Stimulated activated CD8-positive, alpha-beta memory T cell treated with anti-CD3 and anti-CD28 coated beads, Interleukin-7, amount 100 ng/mL, for 24 hours (primary cell): ENCODE data around the gene POLE4.

Experiments
- DNase-seq: peaks from one replicate; pipeline ENCODE4 v3.0.0-alpha.2; 2020; ENCODE audit warnings: low read depth

The POLE4 gene

DNA sequence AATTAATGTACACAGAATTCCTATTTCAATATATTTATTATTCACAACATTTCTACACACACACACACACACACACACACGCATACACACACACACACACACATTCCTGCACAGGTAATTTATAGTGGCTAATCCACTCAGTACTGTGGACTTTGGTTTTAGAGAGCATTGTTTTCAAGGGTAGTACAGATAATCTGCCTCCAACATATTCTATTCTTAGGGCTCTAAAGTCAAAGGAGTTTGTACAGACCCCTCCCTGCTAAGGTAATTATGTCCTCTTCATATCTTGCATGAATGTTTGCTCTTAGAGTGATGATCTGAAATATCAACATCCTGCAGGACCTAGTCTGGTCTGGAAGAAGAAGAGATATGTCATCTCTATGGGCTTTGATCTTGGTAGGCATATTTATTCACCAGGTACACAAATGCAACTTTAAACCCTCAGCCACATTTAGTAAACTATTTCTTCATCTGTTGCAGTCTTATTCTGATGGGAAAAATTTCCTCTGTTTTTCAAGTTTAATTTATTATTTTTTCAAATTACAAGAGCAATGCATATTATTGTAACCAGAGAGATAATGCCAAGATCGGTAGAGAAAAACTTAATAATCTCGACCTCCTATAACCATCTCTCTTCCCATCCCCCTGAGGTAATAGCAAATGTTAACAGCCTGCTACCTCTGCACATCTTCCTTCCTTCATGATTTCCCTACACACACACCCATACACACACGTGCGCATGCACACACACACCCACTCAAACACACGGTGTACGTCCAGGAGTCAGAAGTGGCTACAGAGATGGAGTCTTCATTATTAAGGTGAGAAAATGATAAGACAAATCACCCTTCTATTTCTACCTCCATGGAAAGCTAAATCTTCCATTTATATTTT, 18.3 kb upstream of the POLE4 start:
- DNase-seq = no peak

DNA sequence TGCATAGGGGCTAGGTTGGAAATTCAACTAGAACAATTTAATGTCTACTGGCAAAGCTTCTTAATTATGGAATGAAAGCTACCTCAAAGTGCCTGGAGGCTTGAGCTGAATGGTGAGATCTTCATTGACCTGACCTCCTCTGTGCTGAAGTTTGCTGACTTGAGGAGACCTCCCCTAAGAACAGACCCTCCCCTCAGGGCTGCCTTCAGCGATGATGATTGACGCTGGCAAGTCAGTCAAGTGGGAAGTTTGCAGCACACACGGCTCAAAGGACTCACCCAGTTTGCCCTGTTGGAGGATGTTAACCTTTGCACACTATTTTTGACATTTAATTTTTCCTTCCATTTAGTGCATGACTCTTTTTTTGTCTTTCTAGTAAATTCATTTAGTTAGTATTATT, 17.2 kb upstream of the POLE4 start:
- no peak for DNase-seq

DNA sequence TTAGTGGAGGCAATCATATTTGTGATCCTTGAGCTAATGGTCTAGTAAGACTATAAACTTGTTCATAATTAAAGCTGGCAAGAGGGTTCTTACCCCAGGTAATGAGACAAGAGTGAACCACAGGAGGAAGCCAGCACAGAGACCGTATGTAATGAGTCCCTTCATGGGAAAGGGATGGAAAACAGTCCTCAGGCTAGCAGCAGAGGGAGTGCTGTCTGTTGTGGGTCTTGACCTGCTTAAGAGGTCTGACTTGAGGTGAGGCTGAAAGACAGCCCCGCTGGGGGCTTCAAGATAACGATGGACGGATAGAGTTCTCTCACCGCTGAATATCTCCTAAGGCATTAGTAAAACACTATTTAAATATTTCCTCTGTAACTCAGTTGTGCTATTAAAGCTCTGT, 16.2 kb upstream of the POLE4 start:
- DNase-seq = no peak

DNA sequence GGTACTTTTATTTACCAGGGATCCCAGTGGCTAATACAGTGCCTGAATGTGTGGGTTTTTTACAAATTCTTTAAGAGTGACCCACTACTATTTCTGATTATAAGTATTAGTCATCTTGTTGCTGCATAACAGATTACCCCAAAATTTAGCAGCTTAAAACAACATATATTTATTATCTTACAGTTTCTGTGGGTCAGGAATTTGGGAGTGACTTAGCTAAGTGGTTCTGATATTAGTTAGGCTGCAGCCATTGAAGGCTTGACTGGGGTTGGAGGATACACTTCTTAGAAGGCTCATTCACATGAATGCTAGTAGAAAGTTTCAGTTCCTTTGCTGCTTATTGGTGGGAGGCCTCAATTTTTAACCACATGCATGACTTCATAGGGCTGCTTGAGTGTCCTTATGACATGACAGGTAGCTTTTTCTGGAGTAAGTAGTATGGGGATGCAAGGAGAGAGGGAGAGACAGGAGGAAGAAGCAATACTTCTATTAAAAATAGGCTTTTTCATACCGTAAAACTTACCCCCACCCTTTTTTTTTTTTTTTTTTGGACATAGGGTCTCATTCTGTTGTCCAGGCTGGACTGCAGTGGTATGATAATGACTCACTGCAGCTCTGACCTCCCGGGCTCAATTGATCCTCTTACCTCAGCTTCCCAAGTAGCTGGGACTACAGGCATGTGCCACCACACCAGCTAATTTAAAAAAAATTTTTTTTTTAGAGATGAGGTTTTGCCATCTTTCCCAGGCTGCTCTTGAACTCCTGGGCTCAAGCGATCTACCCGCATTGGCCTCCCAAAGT, 13.3 kb upstream of the POLE4 start:
- DNase-seq = no peak

DNA sequence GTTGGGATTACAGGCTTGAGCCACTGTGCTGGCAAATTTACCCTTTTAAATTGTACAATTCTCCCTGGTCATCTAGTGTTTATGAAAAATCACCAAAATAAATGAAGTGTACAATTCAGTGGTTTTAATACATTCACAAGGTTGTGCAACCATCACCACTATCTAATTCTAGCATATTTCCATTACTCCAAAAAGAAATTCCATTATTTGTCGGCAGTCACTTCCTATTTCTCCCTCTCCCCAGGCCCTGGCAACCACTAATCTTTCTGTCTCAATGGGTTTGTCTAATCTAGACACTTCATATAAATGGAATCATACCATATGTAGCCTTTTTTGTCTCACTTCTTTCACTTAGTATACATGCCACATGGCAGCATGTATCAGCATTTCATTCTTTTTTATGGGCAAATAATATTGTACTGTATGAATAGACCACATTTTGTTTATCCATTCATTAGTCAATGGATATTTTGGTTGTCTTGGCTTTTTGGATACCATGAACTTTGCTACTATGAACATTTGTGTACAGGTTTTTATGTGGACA, 12.6 kb upstream of the POLE4 start:
- no peak for DNase-seq

DNA sequence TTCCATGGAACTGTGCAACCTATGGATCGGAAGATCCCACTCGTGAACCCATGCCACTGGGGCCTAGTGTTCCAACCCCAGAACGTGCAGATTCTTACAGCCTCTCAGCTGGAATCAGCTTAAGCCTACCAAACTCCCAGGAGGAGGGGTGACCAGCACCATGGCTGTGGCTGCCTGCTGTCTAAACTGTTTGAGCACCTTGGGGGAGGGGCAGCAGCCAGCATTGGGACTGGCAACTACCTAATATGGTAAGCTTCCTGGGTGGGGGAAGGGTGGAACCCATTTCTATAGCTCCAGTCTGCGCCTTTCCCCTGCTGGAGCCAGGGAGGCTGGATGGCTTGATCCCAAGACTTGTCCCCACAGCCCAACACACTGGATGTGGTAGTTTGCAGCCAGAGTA, 10.7 kb upstream of the POLE4 start:
- DNase-seq = no peak

DNA sequence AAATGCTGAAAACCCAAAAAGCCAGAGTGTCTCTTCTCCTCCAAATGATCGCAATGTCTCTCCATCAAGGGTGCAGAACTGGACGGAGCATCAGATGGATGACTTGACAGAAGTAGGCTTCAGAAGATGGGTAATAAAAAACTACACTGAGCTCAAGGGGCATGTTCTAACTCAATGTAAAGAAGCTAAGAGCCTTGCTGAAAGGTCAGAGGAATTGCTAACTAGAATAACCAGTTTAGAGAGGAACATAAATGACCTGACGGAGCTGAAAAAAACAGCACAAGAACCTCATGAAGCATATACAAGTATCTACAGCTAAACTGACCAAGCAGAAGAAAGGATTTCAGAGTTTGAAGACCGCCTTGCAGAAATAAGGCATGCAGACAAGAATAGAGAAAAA, 9.7 kb upstream of the POLE4 start:
- no peak for DNase-seq

DNA sequence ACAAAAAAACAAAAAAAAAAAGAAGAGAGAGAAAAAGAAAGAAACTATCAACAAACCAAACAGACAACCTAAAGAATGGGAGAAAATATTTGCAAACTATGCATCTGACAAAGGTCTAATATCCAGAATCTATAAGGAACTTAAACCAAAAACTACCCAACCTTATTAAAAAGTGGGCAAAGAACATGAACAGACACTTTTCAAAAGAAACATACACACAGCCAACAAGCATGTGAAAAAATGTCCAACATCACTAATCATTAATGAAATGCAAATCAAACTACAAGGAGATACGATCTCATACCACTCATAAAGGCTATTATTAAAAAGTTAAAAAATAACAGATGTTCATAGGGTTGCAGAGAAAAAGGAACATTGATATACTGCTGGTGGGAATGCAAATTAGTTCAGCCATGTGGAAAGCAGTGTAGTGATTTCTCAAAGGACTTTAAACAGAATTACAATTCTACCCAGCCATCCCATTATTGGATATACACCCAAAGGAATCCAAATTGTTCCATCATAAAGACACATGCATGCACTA, 7.2 kb upstream of the POLE4 start:
- no peak for DNase-seq

DNA sequence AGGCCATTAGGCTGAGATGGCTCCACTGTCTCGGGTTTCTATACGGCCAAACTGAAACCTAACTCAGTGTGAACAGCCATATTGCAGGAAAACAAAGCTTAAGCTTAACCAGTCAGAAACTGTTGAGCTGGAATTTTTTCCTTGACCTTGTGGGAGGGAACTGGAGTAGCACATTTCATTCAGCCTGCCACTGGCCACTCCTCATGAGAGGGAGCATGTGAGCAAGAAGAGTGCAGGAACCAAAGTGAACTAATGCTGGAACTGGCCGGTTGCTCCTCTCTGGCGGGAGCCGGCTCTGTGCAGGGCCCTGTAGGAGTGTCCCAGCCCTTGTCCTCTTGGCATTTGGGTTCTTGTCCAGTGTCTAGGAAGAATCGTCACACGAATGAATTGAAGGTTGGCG, 5.9 kb upstream of the POLE4 start:
- no peak for DNase-seq

DNA sequence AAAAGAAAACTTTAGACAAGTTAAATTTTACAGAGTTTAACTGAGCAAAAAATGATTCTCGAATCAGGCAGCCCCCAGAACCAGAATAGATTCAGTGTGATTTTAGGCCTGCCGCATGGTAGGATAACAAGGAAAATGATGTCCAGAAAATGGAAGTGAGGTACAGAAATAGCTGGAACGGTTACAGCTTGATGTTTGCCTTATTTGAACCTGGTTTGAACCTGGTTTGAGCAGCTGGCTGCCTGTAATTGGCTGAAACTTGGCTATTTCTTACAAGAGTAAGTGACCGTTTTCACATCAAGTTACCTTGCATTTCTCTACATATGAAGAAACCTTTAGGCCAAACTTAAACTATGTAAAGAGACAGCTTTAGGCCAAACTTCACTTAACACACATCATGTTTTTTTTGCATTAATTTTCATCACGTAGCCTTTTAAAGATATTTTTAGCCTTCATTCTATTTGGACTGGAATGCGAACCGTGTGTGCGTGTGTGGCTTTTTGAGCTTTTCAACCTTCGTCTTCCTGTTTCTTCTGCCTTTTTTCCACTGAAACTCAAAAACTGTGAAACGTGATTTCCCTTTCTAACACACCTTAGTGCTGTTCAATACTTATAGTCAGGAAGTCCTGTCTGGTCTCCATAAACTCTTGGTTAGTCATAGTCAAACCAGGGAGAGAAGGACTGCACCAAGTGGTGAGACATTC, 4.5 kb upstream of the POLE4 start:
- DNase-seq = no peak

DNA sequence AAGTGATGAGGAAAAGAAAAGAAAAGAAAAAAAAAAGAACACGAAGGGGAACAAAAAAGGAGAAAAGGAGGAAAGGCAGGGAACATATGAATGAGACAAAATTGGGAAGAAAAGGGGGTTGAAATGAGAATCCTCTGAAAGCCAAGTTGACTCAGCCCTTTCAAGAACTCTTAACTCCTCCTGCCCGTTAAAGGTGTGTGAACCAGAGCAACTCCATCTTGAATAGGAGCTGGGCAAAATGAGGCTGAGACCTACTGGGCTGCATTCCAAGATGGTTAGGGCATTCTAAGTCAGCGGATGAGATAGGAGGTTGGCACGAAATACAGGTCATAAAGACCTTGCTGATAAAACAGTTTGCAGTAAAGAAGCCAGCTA, 4.0 kb upstream of the POLE4 start:
- DNase-seq = no peak

DNA sequence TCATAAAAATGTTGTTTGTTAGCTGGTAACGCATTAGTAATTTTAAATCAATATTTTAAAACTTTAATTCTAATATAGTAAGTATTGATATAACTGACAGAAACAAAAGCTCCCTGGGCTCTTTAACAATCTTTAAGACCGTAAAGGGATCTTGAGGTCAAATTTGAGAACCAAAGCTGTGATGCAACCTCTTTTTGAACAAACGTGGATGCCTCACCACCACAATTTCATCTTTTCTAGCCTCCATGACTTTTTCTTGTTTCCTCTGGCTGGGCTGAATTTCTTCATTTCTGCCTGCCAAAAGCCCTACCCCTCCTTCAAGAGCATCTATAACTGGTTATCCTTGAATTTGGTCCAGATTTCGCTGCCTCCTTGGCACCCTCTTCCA, 563 bp upstream of the POLE4 start:
- no peak for DNase-seq

DNA sequence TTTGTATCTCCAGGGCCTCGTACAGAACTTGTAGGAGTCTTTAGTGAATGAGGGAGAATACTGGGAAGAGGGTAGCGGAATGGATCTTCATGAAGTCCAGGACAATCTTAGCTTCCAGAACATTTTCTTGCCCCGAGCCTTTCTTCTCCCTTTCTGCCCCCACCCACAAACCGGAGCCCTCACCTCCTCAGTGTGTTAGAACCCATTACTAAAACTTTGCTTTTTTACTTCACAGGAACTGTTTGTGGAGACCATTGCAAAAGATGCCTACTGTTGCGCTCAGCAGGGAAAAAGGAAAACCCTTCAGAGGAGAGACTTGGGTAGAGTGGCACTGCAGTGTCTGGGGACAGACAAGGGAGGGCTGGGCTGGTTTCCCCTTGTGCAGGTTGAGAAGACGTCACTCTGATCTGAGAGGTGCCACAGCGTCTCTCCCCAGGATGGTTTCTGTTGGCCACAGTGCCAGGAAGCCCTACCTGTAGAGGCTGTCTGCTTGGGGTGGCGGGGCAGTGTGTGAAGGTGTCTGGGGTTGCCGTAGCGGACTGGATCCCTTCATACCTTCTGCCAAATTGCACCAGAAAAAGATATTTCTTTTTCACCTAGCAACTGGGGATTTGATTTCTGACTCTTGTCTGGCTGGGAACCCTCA, 786 bp downstream of the POLE4 start:
- no peak for DNase-seq

DNA sequence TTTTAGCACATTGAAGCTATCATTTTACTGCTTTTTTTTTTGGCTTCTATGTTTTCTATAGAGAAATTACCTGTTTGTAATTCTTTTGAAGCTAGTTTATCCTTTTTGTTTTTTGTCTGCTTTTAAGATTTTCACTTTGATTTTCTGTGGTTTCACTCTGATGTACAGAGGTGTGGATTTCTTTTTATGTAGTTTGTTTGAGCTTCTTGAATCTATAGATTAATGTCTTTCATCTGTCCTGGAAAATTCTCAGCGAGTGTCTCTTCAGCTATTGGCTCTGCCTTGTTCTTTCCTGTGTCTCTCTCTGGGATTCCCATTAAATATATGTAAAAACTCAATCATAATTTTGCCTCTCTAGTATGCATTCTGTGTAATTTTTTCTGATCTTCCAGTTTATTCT, 8.4 kb downstream of the POLE4 start:
- DNase-seq = no peak

DNA sequence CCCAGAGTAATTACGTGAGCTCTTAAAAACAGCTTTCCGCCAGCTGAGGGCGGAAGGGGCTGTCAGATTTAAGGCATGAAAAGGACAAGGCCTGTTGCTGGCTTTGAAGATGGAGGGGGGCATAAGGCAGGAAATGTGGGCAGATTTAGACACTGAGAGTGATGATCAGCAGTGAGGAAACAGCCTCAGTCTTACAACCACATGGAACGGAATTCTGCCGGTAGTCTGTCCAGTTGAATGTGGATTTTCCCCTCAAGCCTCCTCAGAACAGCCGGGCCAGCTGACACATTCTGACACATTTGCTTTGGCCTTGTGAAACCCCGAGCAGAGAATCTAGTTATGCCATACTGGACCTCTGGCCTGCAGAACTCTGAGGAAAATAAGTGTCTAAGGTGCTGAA, 16.6 kb downstream of the POLE4 start:
- no peak for DNase-seq

DNA sequence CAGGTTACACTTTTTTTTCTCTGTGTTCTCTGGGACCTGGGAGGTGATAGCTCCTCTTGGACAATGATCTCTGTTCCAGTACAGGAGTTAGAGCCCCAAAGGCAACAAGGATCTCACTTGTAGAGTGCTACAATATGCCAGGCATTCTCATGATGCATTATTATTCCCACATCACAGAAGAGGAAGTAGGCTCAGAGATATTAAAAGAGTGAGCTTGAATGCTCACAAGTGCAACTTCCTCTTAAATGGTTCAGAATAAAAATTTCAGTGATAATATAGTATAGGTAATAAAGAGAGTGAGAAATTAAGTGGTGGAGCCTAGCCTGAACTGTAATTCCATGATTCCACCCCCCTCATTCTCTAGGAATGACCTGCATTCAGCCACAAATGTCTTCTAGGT, 21.4 kb downstream of the POLE4 start:
- DNase-seq = no peak

DNA sequence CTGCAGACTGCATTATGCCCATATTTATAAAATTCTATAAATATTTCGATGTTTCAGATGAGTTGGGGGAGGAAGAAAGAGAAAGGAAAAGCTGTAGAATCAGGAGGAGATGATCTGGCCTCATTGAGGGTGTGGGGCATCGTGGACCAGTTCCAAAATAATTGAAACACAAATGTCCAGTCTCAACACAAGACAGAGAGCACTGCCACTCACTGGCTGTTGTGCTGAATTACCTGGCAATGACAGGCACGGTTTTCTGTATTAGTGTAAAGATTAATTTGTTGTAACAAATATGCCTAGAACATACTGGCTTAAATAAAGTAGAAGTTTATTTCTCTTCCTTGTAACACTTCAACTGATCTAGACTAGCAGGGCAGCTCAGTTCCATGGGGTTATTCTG, 24.1 kb downstream of the POLE4 start:
- DNase-seq = no peak

DNA sequence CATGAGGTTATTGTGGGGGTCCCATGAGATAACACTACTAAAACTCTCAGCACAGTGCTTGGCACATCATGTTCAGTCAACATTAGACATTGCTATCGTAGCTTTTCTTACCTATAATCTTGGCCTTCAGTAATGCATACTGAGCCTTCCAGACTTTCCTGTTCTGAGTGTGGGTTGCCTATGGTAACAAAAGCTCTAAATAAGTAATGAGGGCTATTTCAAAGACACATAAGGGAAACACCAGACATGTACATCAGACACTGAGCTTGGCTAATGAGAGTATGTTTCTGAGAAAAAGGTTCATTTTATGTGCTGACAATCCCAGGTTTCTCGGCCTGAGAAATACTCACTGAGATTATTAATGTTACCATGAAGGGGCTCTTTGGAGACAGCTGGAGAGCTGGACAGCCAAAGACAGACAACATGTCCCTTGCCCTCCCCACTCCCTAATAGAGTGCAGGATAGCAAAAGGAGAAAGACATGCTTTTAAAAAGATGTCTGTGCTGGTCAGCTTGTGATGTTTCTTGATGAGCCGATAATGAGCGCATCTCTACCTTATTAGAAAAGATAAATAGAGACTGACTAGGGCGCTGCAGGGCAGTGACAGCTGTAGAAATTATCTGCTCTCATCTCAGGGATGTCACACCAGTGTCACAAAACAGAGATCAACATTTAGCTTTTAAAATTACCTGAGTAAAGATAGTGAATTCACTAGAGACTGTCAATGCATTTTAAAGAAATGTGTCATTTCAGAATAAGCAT, 25.4 kb downstream of the POLE4 start:
- DNase-seq = no peak

DNA sequence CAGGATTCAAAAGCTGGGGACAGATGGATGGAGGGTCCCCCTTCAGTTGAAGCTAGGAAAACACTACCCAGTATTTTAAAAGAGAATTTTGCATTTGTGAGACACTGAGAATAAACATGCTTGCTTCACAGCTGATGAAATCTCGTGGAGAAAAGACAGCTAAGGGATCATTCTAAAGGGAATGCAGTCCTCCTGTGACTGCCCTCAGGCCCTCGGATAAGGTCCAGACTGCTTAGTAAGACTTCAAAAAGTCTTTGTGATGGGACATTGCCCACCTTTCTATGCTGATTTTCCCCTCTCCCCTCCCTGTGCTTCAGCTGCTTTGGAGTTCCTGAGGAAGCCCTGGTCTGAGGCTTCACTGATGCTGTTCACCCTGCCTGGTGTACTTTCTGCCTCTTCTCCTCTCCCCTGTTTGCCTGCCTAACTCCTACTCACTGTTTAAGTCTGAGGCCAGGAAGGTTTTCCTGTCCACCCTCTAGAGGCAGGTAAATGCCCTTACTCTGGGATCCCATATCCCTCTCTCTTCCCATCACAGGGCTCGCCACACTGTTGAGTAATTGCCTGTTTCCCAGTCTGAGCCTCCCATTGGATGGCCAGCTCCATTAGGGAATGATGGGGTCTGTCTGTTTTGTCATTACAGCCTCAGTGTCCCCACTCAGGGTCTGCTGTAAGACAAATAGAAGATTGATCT, 26.6 kb downstream of the POLE4 start:
- no peak for DNase-seq

DNA sequence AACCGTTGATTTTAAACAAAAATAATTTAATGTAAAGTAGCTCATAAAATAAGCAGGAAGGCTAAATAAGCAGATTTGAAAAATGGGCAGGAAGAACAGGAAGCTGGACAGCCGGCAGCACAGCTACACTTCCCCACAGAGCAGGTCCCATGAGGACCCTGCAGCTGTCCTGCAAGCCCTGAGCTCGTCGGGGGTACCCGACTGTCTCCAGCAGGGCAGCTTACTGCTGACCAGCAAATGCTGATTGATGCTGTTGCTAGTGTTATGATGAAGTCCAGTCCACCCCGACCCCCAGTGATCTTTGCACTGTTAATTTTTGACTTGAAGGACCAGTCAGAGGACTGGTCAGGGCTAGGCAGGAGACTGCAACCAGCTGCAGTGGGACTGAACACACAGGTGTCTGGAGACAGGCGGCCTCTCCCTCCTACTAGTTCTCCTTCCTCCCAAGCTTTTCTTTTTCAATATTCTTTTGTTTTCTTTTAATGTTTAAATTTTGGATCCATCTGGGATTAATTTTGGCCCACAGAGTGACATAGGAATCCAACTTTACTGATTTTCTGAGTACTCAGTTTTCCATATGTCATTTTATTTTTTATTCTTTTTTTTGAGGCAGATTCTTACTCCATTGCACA, 27.7 kb downstream of the POLE4 start:
- DNase-seq = no peak
